HEK293 (cell line): ENCODE measurements around the gene FCN1.

Experiments
- CTCF ChIA-PET: fragments of 350-600 bp; formaldehyde crosslinking; extraction: SDS; loops from one replicate; lab custom pipeline; 2021; ENCODE audit warnings: antibody characterized with exemption; lab: Yijun Ruan, JAX
- POLR2A ChIA-PET: fragments of 300-600 bp; formaldehyde crosslinking; extraction: SDS; loops from one replicate; lab custom pipeline; 2020; ENCODE audit warnings: antibody characterized with exemption, inconsistent platforms; lab: Yijun Ruan, JAX
- H3K27ac ChIP-seq: fragments of 200-500 bp; sonication (Bioruptor generic); 2 replicates; pipeline ENCODE4 v1.5.1; 2014; ENCODE audit warnings: low read depth, low read length, control low read depth, inconsistent platforms; ENCODE audit errors: extremely low read depth
- H3K36me3 ChIP-seq, 2 experiments: fragments of 200-500 bp in 1 of 2; sonication (Bioruptor generic) in 1 of 2; 1 replicate in 1 of 2; 2 replicates in 1 of 2; pipeline ENCODE4 v1.5.1; 2014 to 2017; ENCODE audit warnings: inconsistent platforms in 2 of 2, low read length in 2 of 2; ENCODE audit not compliant: control insufficient read depth in 2 of 2, insufficient read depth in 1 of 2
- H3K4me1 ChIP-seq: fragments of 200-500 bp; sonication (Bioruptor generic); 2 replicates; pipeline ENCODE4 v1.5.1; 2014; ENCODE audit warnings: mild to moderate bottlenecking, low read length, inconsistent platforms; ENCODE audit not compliant: control insufficient read depth, insufficient read depth
- H3K4me3 ChIP-seq: 2 replicates; pipeline ENCODE4 v1.5.1; 2011; ENCODE audit warnings: low read depth, mild to moderate bottlenecking, control low read depth, low read length, moderate library complexity
- H3K9me3 ChIP-seq: fragments of 200-500 bp; sonication (Bioruptor generic); 2 replicates; pipeline ENCODE4 v1.5.1; 2014; ENCODE audit warnings: low read depth, low read length, inconsistent platforms; ENCODE audit not compliant: control insufficient read depth, insufficient read depth
- BCL11A ChIP-seq: fragments of 450-650 bp; formaldehyde crosslinking; IDR thresholded peaks from 2 replicates; pipeline ENCODE4 v1.5.1; 2016; ENCODE audit warnings: low read depth, missing biosample characterization, missing genetic modification characterization
- KLF1 ChIP-seq: fragments of 450-650 bp; formaldehyde crosslinking; IDR thresholded peaks from 2 replicates; pipeline ENCODE4 v1.5.1; 2016; ENCODE audit warnings: missing biosample characterization, missing genetic modification characterization
- KLF17 ChIP-seq: fragments of 450-650 bp; formaldehyde crosslinking; IDR thresholded peaks from 2 replicates; pipeline ENCODE4 v1.5.1; 2016; ENCODE audit warnings: missing biosample characterization, missing genetic modification characterization
- OSR2 ChIP-seq: fragments of 450-650 bp; formaldehyde crosslinking; IDR thresholded peaks from 2 replicates; pipeline ENCODE4 v1.5.1; 2016; ENCODE audit warnings: missing biosample characterization, missing genetic modification characterization
- SETDB1 ChIP-seq: IDR thresholded peaks from one replicate; pipeline ENCODE4 v1.6.1; 2017; ENCODE audit warnings: mild to moderate bottlenecking, low read length, moderate library complexity, mixed read lengths; ENCODE audit not compliant: insufficient read length
- TRIM28 ChIP-seq: IDR thresholded peaks from 2 replicates; pipeline ENCODE4 v1.6.1; 2011; ENCODE audit warnings: low read length, control low read depth, borderline replicate concordance
- YY1 ChIP-seq: fragments of 450-650 bp; formaldehyde crosslinking; IDR thresholded peaks from 2 replicates; pipeline ENCODE4 v1.5.1; 2018; ENCODE audit warnings: missing biosample characterization, missing genetic modification characterization
- ZBTB48 ChIP-seq: fragments of 450-650 bp; formaldehyde crosslinking; IDR thresholded peaks from 2 replicates; pipeline ENCODE4 v1.5.1; 2016; ENCODE audit warnings: missing biosample characterization, missing genetic modification characterization
- ZFHX2 ChIP-seq: fragments of 450-650 bp; formaldehyde crosslinking; conservative IDR thresholded peaks from 2 replicates; pipeline ENCODE4 v1.5.1; 2016; ENCODE audit warnings: missing biosample characterization, missing genetic modification characterization
- ZNF10 ChIP-seq: fragments of 450-650 bp; formaldehyde crosslinking; IDR thresholded peaks from 2 replicates; pipeline ENCODE4 v1.5.1; 2017; ENCODE audit warnings: missing biosample characterization, missing genetic modification characterization
- ZNF121 ChIP-seq: fragments of 450-650 bp; formaldehyde crosslinking; IDR thresholded peaks from 2 replicates; pipeline ENCODE4 v1.5.1; 2016; ENCODE audit warnings: missing biosample characterization, missing genetic modification characterization
- ZNF140 ChIP-seq: fragments of 450-650 bp; formaldehyde crosslinking; IDR thresholded peaks from 2 replicates; pipeline ENCODE4 v1.5.1; 2016; ENCODE audit warnings: missing biosample characterization, missing genetic modification characterization
- ZNF184 ChIP-seq: fragments of 450-650 bp; IDR thresholded peaks from 2 replicates; pipeline ENCODE4 v1.5.1; 2018; ENCODE audit warnings: missing biosample characterization, mild to moderate bottlenecking, missing genetic modification characterization
- ZNF239 ChIP-seq: fragments of 450-650 bp; formaldehyde crosslinking; IDR thresholded peaks from 2 replicates; pipeline ENCODE4 v1.5.1; 2016; ENCODE audit warnings: missing biosample characterization, missing genetic modification characterization
- ZNF501 ChIP-seq: fragments of 450-650 bp; formaldehyde crosslinking; IDR thresholded peaks from 2 replicates; pipeline ENCODE4 v1.5.1; 2016; ENCODE audit warnings: missing biosample characterization, missing genetic modification characterization
- ZNF514 ChIP-seq: fragments of 450-650 bp; formaldehyde crosslinking; IDR thresholded peaks from 2 replicates; pipeline ENCODE4 v1.5.1; 2016; ENCODE audit warnings: missing biosample characterization, missing genetic modification characterization
- ZNF529 ChIP-seq: fragments of 450-650 bp; formaldehyde crosslinking; IDR thresholded peaks from 2 replicates; pipeline ENCODE4 v1.5.1; 2017; ENCODE audit warnings: missing genetic modification characterization, missing biosample characterization; ENCODE audit not compliant: insufficient replicate concordance
- ZNF548 ChIP-seq: fragments of 450-650 bp; formaldehyde crosslinking; IDR thresholded peaks from 2 replicates; pipeline ENCODE4 v1.5.1; 2016; ENCODE audit warnings: missing biosample characterization, missing genetic modification characterization
- ZNF549 ChIP-seq: fragments of 450-650 bp; IDR thresholded peaks from 2 replicates; pipeline ENCODE4 v1.5.1; 2018; ENCODE audit warnings: missing biosample characterization, missing genetic modification characterization, mild to moderate bottlenecking, inconsistent platforms, moderate library complexity
- ZNF560 ChIP-seq: fragments of 450-650 bp; formaldehyde crosslinking; IDR thresholded peaks from 2 replicates; pipeline ENCODE4 v1.5.1; 2017; ENCODE audit warnings: missing biosample characterization, missing genetic modification characterization, borderline replicate concordance
- ZNF571 ChIP-seq: fragments of 450-650 bp; formaldehyde crosslinking; IDR thresholded peaks from 2 replicates; pipeline ENCODE4 v1.5.0; 2017; ENCODE audit warnings: missing biosample characterization, missing genetic modification characterization
- ZNF626 ChIP-seq: fragments of 450-650 bp; sonication (Bioruptor Pico); formaldehyde crosslinking; IDR thresholded peaks from 2 replicates; pipeline ENCODE4 v1.5.1; 2018; ENCODE audit warnings: missing biosample characterization, missing genetic modification characterization, inconsistent platforms
- ZNF670 ChIP-seq: fragments of 450-650 bp; formaldehyde crosslinking; IDR thresholded peaks from 2 replicates; pipeline ENCODE4 v1.5.1; 2016; ENCODE audit warnings: missing biosample characterization, missing genetic modification characterization, low read depth
- ZNF768 ChIP-seq: fragments of 450-650 bp; formaldehyde crosslinking; IDR thresholded peaks from 2 replicates; pipeline ENCODE4 v1.5.1; 2018; ENCODE audit warnings: missing biosample characterization, mild to moderate bottlenecking, missing genetic modification characterization
- ZNF785 ChIP-seq: fragments of 450-650 bp; formaldehyde crosslinking; IDR thresholded peaks from 2 replicates; pipeline ENCODE4 v1.5.1; 2016; ENCODE audit warnings: missing biosample characterization, missing genetic modification characterization
- ZSCAN16 ChIP-seq: fragments of 450-650 bp; formaldehyde crosslinking; IDR thresholded peaks from 2 replicates; pipeline ENCODE4 v1.5.1; 2016; ENCODE audit warnings: missing biosample characterization, missing genetic modification characterization
- ZSCAN4 ChIP-seq: fragments of 450-650 bp; formaldehyde crosslinking; IDR thresholded peaks from 2 replicates; pipeline ENCODE4 v1.5.1; 2017; ENCODE audit warnings: missing biosample characterization, missing genetic modification characterization
- TF ChIP-seq, protein P1 (sequence below): fragments of 450-650 bp; formaldehyde crosslinking; IDR thresholded peaks from 2 replicates; pipeline ENCODE4 v1.5.1; 2017; ENCODE audit warnings: missing biosample characterization, missing genetic modification characterization
- TF ChIP-seq, protein P2 (sequence below): fragments of 450-650 bp; formaldehyde crosslinking; IDR thresholded peaks from 2 replicates; pipeline ENCODE4 v1.5.1; 2016; ENCODE audit warnings: missing biosample characterization, missing genetic modification characterization

Gene FCN1

DNA sequence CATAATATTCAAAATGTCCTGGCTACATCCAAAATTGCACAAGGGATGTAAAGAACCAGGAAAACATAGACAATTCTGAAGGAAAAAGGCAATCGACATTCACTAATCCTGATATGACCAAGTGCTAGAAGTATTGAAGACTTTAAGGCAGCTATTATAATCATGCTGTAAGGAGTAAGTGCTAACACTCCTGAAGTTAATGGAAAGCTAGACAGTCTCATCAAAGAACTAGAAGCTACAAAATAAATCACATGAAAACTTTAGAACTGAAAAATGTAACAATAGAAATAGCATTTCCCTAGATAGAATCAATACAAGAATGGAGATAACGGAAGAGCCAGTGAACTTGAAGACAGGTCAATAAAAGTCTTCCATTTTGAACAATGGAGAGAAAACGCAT is 18.5 kb downstream of the FCN1 start:
- H3K4me1 ChIP-seq, result peaks cover 16% of the 10 kb centered on the region
- H3K36me3 ChIP-seq, result no peaks in the 10 kb centered on the region
- ChIA-PET CTCF (interaction anchor here (0.5 to 4.4 kb wide), 4 partner anchors 30 to 735 kb away, joined by 3 to 18 read pairs (median 4); partner anchors contain the start of gene RNU6ATAC), POLR2A (no interaction called here)
- no peak overlapping the region for H3K4me3 ChIP-seq
- peak; percentile 34 for TF ChIP-seq ZNF529 (tag by site-specific recombination)
- TF ChIP-seq ZNF549 (tag by site-specific recombination), result 0 out of 2 replicates have a peak, but pooled peaks have one; percentile 46
- no peak for TF ChIP-seq ZNF514
- TF ChIP-seq TRIM28, result 0 out of 2 replicates have a peak, but pooled peaks have one; percentile 42
- TF ChIP-seq ZNF184, result peak; percentile 95
- peak; percentile 61; the same call in 1 of the 2 replicates for TF ChIP-seq ZNF626 (tag by site-specific recombination)
- TF ChIP-seq BCL11A, result no peak
- peak; percentile 89 for TF ChIP-seq SETDB1
- H3K9me3 ChIP-seq, result no peaks in the 10 kb centered on the region; the same call in 1 of the 2 replicates
- H3K27ac ChIP-seq, result no peak overlapping the region

DNA sequence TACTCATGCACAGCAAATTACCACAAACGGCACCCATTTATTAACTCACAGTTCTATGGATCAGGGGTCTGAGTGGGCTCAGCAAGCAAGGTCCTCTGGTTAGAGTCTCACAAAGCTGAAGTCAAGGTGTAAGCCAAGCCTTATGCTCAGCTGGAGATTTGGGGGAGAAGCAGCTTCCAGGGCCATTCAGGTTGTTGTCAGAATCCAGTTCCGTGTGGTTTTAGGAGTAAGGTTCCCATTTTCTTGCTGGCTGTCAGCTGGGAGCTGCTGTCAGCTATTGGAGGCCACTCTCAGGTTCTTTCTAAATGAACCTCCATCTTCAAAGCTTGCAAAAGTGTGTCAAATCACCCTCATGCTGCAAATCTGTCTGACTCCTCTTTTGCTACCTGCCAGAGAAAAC is 19.4 kb downstream of the FCN1 start:
- ChIA-PET POLR2A (no interaction called here), CTCF (interaction anchor here (0.6 to 4.4 kb wide), 3 partner anchors 22 to 120 kb away, joined by 3 to 18 read pairs (median 3); no protein-coding TSS in a partner anchor)
- Histone ChIP-seq H3K4me1 (peaks cover 16% of the 10 kb centered on the region), H3K27ac (no peak overlapping the region), H3K4me3 (no peak overlapping the region), H3K36me3 (no peaks in the 10 kb centered on the region), H3K9me3 (no peaks in the 10 kb centered on the region; the same call in 1 of the 2 replicates)
- TF ChIP-seq ZNF501, result no peak
- no peak for TF ChIP-seq ZSCAN16 (tag by site-specific recombination)
- TF ChIP-seq, protein P1, sequence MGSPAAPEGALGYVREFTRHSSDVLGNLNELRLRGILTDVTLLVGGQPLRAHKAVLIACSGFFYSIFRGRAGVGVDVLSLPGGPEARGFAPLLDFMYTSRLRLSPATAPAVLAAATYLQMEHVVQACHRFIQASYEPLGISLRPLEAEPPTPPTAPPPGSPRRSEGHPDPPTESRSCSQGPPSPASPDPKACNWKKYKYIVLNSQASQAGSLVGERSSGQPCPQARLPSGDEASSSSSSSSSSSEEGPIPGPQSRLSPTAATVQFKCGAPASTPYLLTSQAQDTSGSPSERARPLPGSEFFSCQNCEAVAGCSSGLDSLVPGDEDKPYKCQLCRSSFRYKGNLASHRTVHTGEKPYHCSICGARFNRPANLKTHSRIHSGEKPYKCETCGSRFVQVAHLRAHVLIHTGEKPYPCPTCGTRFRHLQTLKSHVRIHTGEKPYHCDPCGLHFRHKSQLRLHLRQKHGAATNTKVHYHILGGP (tag by site-specific recombination), result no peak
- TF ChIP-seq, protein P2, sequence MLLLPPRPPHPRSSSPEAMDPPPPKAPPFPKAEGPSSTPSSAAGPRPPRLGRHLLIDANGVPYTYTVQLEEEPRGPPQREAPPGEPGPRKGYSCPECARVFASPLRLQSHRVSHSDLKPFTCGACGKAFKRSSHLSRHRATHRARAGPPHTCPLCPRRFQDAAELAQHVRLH, result no peak
- TF ChIP-seq ZSCAN4 (tag by site-specific recombination), result no peak
- TF ChIP-seq ZNF560, result no peak
- no peak for TF ChIP-seq ZNF670 (tag by site-specific recombination)
- no peak for TF ChIP-seq OSR2
- no peak for TF ChIP-seq ZNF571 (tag by site-specific recombination)
- TF ChIP-seq ZNF549 (tag by site-specific recombination), result no peak
- no peak for TF ChIP-seq ZNF10 (tag by site-specific recombination)
- no peak for TF ChIP-seq ZNF548

DNA sequence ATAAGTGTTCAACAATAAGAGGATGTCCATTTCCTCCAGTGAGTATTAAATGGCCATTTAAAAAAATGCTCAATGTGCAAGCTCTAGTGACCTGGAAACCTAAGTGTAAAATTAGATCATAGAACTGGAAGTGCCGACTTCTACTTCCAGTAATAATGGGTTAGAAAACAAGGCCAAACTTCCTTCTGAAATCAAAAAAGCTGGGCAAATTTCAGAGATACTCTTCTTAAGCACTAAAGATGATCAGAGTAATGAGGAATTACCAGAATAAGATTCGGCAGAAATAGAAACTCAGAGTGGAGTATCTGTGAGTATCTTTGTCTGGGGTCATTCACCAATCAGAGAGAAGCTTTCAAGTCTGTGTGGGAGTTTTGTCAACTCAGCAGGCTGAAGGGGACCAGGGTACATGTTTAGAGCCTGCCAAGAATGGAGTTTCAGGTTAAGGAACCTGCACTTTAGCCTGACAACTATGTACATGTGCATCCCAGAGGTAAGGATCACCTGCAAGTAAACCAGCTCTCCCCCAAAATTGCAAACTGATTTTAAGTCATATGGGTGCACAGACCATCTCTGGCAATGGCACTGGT is 20.0 kb downstream of the FCN1 start:
- CTCF ChIA-PET, result interaction anchor here (0.6 to 4.4 kb wide), 4 partner anchors 18 to 119 kb away, joined by 3 to 18 read pairs (median 4); no protein-coding TSS in a partner anchor
- Histone ChIP-seq H3K27ac (no peak overlapping the region), H3K9me3 (no peaks in the 10 kb centered on the region; the same call in 1 of the 2 replicates), H3K4me1 (peaks cover 16% of the 10 kb centered on the region), H3K4me3 (no peak overlapping the region), H3K36me3 (no peaks in the 10 kb centered on the region)
- POLR2A ChIA-PET, result no interaction called here
- TF ChIP-seq OSR2, result no peak
- no peak for TF ChIP-seq ZNF239 (tag by site-specific recombination)
- TF ChIP-seq KLF1 (tag by site-specific recombination), result no peak
- TF ChIP-seq KLF17 (tag by site-specific recombination), result no peak
- no peak for TF ChIP-seq ZFHX2
- no peak for TF ChIP-seq ZNF768 (tag by site-specific recombination)
- no peak for TF ChIP-seq ZNF121 (tag by site-specific recombination)
- no peak for TF ChIP-seq ZBTB48
- no peak for TF ChIP-seq YY1 (tag by site-specific recombination)
- TF ChIP-seq TRIM28, result no peak
- no peak for TF ChIP-seq ZNF785 (tag by site-specific recombination)
- no peak for TF ChIP-seq ZNF140
